SK-N-SH treated with all-trans-retinoic acid at 6 μM for 48 hours (cell line): ENCODE measurements around the gene TCP11L2.

Experiments used
- ARNTL ChIP-seq: fragments of 450-650 bp; formaldehyde crosslinking; IDR thresholded peaks from 2 replicates; pipeline ENCODE4 v1.5.0; 2020; ENCODE audit warnings: low read depth, mild to moderate bottlenecking, moderate library complexity, borderline replicate concordance
- BACH2 ChIP-seq: fragments of 250-450 bp; sonication (Bioruptor Pico); IDR thresholded peaks from 2 replicates; pipeline ENCODE4 v1.9.0; 2021; ENCODE audit warnings: mild to moderate bottlenecking, borderline replicate concordance
- ESRRG ChIP-seq: fragments of 250-450 bp; sonication (Bioruptor Pico); IDR thresholded peaks from 2 replicates; pipeline ENCODE4 v1.6.1; 2021; ENCODE audit warnings: mild to moderate bottlenecking
- ISL1 ChIP-seq: fragments of 250-450 bp; sonication (Bioruptor Pico); IDR thresholded peaks from 2 replicates; pipeline ENCODE4 v2.1.2; 2022; ENCODE audit warnings: mild to moderate bottlenecking, moderate library complexity
- POU6F1 ChIP-seq: fragments of 250-450 bp; sonication (Bioruptor Pico); IDR thresholded peaks from 2 replicates; pipeline ENCODE4 v1.8.0; 2021; ENCODE audit warnings: low read depth, mild to moderate bottlenecking, moderate library complexity, borderline replicate concordance
- PPARA ChIP-seq: fragments of 250-450 bp; sonication (Bioruptor Pico); IDR thresholded peaks from 2 replicates; pipeline ENCODE4 v1.5.0; 2020; ENCODE audit warnings: mild to moderate bottlenecking, borderline replicate concordance
- TCF4 ChIP-seq: fragments of 250-450 bp; sonication (Bioruptor Pico); IDR thresholded peaks from 2 replicates; pipeline ENCODE4 v1.8.0; 2021; ENCODE audit warnings: mild to moderate bottlenecking, moderate library complexity, borderline replicate concordance
- TOX ChIP-seq: fragments of 250-450 bp; sonication (Bioruptor Pico); IDR thresholded peaks from 2 replicates; pipeline ENCODE4 v1.8.0; 2021; ENCODE audit warnings: mild to moderate bottlenecking, moderate library complexity, borderline replicate concordance
- ZFP30 ChIP-seq: fragments of 450-650 bp; formaldehyde crosslinking; IDR thresholded peaks from 2 replicates; pipeline ENCODE4 v1.5.0; 2022; ENCODE audit warnings: mild to moderate bottlenecking, moderate library complexity
- ZNF70 ChIP-seq: fragments of 450-650 bp; formaldehyde crosslinking; IDR thresholded peaks from 2 replicates; pipeline ENCODE4 v1.5.0; 2020; ENCODE audit warnings: mild to moderate bottlenecking, moderate library complexity
- TF ChIP-seq, protein P1 (sequence below): fragments of 250-450 bp; sonication (Bioruptor Pico); IDR thresholded peaks from 2 replicates; pipeline ENCODE4 v1.5.1; 2020; ENCODE audit warnings: low read depth, mild to moderate bottlenecking, moderate library complexity
- TF ChIP-seq, protein P2 (sequence below): fragments of 250-450 bp; sonication (Bioruptor Pico); IDR thresholded peaks from 2 replicates; pipeline ENCODE4 v1.5.0; 2020; ENCODE audit warnings: mild to moderate bottlenecking, moderate library complexity

GRCh38 chr12:106267535-106267934 lies 35.0 kb upstream of the TCP11L2 start:
- no peak for TF ChIP-seq PPARA (CRISPR knock-in tag)
- TF ChIP-seq, protein P1, sequence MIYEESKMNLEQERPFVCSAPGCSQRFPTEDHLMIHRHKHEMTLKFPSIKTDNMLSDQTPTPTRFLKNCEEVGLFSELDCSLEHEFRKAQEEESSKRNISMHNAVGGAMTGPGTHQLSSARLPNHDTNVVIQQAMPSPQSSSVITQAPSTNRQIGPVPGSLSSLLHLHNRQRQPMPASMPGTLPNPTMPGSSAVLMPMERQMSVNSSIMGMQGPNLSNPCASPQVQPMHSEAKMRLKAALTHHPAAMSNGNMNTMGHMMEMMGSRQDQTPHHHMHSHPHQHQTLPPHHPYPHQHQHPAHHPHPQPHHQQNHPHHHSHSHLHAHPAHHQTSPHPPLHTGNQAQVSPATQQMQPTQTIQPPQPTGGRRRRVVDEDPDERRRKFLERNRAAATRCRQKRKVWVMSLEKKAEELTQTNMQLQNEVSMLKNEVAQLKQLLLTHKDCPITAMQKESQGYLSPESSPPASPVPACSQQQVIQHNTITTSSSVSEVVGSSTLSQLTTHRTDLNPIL (CRISPR knock-in tag) = no peak
- no peak for TF ChIP-seq TOX
- TF ChIP-seq, protein P2, sequence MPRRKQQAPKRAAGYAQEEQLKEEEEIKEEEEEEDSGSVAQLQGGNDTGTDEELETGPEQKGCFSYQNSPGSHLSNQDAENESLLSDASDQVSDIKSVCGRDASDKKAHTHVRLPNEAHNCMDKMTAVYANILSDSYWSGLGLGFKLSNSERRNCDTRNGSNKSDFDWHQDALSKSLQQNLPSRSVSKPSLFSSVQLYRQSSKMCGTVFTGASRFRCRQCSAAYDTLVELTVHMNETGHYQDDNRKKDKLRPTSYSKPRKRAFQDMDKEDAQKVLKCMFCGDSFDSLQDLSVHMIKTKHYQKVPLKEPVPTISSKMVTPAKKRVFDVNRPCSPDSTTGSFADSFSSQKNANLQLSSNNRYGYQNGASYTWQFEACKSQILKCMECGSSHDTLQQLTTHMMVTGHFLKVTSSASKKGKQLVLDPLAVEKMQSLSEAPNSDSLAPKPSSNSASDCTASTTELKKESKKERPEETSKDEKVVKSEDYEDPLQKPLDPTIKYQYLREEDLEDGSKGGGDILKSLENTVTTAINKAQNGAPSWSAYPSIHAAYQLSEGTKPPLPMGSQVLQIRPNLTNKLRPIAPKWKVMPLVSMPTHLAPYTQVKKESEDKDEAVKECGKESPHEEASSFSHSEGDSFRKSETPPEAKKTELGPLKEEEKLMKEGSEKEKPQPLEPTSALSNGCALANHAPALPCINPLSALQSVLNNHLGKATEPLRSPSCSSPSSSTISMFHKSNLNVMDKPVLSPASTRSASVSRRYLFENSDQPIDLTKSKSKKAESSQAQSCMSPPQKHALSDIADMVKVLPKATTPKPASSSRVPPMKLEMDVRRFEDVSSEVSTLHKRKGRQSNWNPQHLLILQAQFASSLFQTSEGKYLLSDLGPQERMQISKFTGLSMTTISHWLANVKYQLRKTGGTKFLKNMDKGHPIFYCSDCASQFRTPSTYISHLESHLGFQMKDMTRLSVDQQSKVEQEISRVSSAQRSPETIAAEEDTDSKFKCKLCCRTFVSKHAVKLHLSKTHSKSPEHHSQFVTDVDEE = no peak
- no peak for TF ChIP-seq ESRRG (CRISPR knock-in tag)
- TF ChIP-seq ARNTL (CRISPR knock-in tag) = no peak
- no peak for TF ChIP-seq ZFP30 (CRISPR knock-in tag)
- TF ChIP-seq TCF4 (CRISPR knock-in tag) = no peak
- TF ChIP-seq BACH2 (CRISPR knock-in tag) = no peak
- no peak for TF ChIP-seq ZNF70 (CRISPR knock-in tag)
- TF ChIP-seq ISL1 (CRISPR knock-in tag) = no peak
- no peak for TF ChIP-seq POU6F1
